Measurements from ENCODE around the gene HSPA12A. TPM values are rescaled to one million over a fixed set of nuclear protein-coding genes. Genes with fewer than 3 reads are reported as not detected.

Gene HSPA12A
- total and polyA plus RNA-seq, 2 of the 13 experiments (the other 11 are each of a cell fraction or from before 2014, with no cell fraction given): 6.4 to 13.6 TPM

DNA sequence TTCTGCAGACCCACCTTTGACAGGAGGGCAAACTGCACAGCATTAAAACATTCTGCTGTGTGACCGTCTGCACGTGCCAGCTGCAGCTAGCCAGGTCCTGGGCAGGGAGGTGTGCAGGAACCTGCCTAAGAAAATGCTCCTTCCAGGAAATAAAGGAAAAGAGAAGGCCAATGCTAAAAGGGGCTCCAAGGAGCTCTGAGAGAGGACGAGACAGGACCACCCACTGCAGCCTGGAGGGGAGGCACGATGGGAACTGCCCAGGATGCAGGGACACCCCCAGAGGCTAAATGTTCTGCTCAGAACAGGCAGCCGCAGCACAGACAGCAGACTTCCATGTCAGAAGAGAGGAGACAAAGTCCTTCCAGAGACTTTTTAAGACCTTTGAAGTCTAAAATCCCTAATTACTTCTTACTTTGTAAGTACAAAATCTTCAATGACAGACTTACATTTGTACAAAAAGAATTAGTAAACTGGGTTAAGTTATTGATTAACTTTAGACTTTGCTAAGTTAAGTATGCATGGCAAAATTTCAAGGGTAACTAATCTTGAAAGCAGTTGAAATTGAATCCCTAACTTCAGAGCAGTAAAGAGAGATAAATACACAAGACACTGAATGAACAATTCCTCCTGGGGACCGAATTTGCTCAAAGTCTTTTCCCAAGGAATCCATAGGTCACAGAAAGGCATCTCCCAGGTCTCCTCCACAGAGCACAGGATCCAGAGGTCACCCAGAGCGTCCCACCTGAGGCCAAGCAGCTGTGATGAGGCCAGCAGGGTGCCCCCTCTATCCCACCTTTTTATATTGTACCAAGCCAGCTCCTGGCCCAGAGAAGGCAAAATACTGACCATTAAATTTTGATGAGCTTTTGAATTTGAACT lies 21.5 kb downstream of the HSPA12A start (continued):
- TF ChIP-seq MAX (IDR thresholded peaks at IDR 0.05): 0 out of 2 replicates have a peak, but pooled peaks have one; percentile 6
- TF ChIP-seq MXD4 (CRISPR knock-in tag; IDR thresholded peaks at IDR 0.05): no peak
- TF ChIP-seq ZNF382 (CRISPR knock-in tag; IDR thresholded peaks at IDR 0.05; ENCODE audit: borderline replicate concordance): no peak
- 0 out of 2 replicates have a peak, but pooled peaks have one; percentile 46 for TF ChIP-seq ZNF761 (CRISPR knock-in tag; conservative IDR thresholded peaks at IDR 0.05)
- TF ChIP-seq ZNF101 (CRISPR knock-in tag; IDR thresholded peaks at IDR 0.05; ENCODE audit: borderline replicate concordance, low read depth): no peak
- no peak for TF ChIP-seq ZBTB21 (CRISPR knock-in tag; IDR thresholded peaks at IDR 0.05)
- no peak for TF ChIP-seq ARNT (IDR thresholded peaks at IDR 0.05)
- TF ChIP-seq ZBTB8A (CRISPR knock-in tag; IDR thresholded peaks at IDR 0.05; ENCODE audit: borderline replicate concordance, low read depth): no peak
- peak; percentile 7; the same call in 1 of the 2 replicates for TF ChIP-seq HNF4A (CRISPR knock-in tag; IDR thresholded peaks at IDR 0.05)
- TF ChIP-seq ZSCAN30 (CRISPR knock-in tag; IDR thresholded peaks at IDR 0.05): no peak
- TF ChIP-seq ARID5B (CRISPR knock-in tag; IDR thresholded peaks at IDR 0.05): 0 out of 2 replicates have a peak, but pooled peaks have one; percentile 20
- no peak for TF ChIP-seq NFIC (IDR thresholded peaks at IDR 0.05; ENCODE audit: low read length)
- peak; percentile 71 for TF ChIP-seq BHLHE40 (IDR thresholded peaks at IDR 0.05; ENCODE audit: low read length)
- 0 out of 2 replicates have a peak, but pooled peaks have one; percentile 4 for TF ChIP-seq HDAC2 (CRISPR knock-in tag; IDR thresholded peaks at IDR 0.05)
- no peak for TF ChIP-seq ZNF260 (CRISPR knock-in tag; IDR thresholded peaks at IDR 0.05; ENCODE audit: borderline replicate concordance, low read depth)
- peak; percentile 34; the same call in 1 of the 2 replicates for TF ChIP-seq NCOR1 (IDR thresholded peaks at IDR 0.05; ENCODE audit: borderline replicate concordance, low read length)
- TF ChIP-seq, protein P1, sequence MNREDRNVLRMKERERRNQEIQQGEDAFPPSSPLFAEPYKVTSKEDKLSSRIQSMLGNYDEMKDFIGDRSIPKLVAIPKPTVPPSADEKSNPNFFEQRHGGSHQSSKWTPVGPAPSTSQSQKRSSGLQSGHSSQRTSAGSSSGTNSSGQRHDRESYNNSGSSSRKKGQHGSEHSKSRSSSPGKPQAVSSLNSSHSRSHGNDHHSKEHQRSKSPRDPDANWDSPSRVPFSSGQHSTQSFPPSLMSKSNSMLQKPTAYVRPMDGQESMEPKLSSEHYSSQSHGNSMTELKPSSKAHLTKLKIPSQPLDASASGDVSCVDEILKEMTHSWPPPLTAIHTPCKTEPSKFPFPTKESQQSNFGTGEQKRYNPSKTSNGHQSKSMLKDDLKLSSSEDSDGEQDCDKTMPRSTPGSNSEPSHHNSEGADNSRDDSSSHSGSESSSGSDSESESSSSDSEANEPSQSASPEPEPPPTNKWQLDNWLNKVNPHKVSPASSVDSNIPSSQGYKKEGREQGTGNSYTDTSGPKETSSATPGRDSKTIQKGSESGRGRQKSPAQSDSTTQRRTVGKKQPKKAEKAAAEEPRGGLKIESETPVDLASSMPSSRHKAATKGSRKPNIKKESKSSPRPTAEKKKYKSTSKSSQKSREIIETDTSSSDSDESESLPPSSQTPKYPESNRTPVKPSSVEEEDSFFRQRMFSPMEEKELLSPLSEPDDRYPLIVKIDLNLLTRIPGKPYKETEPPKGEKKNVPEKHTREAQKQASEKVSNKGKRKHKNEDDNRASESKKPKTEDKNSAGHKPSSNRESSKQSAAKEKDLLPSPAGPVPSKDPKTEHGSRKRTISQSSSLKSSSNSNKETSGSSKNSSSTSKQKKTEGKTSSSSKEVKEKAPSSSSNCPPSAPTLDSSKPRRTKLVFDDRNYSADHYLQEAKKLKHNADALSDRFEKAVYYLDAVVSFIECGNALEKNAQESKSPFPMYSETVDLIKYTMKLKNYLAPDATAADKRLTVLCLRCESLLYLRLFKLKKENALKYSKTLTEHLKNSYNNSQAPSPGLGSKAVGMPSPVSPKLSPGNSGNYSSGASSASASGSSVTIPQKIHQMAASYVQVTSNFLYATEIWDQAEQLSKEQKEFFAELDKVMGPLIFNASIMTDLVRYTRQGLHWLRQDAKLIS (CRISPR knock-in tag; IDR thresholded peaks at IDR 0.05): no peak
- no peak for TF ChIP-seq CEBPB (IDR thresholded peaks at IDR 0.05; ENCODE audit: borderline replicate concordance, low read depth, low read length)
- TF ChIP-seq ZBTB25 (CRISPR knock-in tag; IDR thresholded peaks at IDR 0.05): no peak
